GM12878 (cell line): ENCODE measurements around the gene DMKN. TPM values are rescaled to one million over a fixed set of nuclear protein-coding genes. Genes with fewer than 3 reads are reported as not detected.
A peak's percentile ranks its signal among the peaks of the same experiment; 100 is the strongest.

ENCODE experiments used
- BACH1 ChIP-seq: fragments of 450-650 bp; IDR thresholded peaks from 2 replicates; pipeline ENCODE4 v1.6.1; 2017; ENCODE audit warnings: mild to moderate bottlenecking, borderline replicate concordance
- CHD4 ChIP-seq: fragments of 200-600 bp; sonication (generic); IDR thresholded peaks from 2 replicates; pipeline ENCODE4 v1.6.1; 2016; ENCODE audit warnings: mild to moderate bottlenecking
- CTCF ChIP-seq, 3 experiments: IDR thresholded peaks in 2 of 3; conservative IDR thresholded peaks in 1 of 3; 2 replicates each; pipeline ENCODE4 v1.5.1; 2011; ENCODE audit warnings: low read depth in 3 of 3, low read length in 3 of 3, mild to moderate bottlenecking in 3 of 3, control low read depth in 2 of 3, moderate library complexity in 2 of 3, inconsistent platforms in 1 of 3, mixed read lengths in 1 of 3; ENCODE audit not compliant: control insufficient read depth in 2 of 3, insufficient read depth in 1 of 3; ENCODE audit errors: extremely low read depth in 1 of 3
- HCFC1 ChIP-seq: fragments of 150-350 bp; IDR thresholded peaks from 2 replicates; pipeline ENCODE4 v1.6.1; 2014; ENCODE audit warnings: low read length
- HDAC2 ChIP-seq: fragments of 200-600 bp; sonication (generic); IDR thresholded peaks from 2 replicates; pipeline ENCODE4 v1.6.1; 2017
- HSF1 ChIP-seq: fragments of 150-350 bp; IDR thresholded peaks from 2 replicates; pipeline ENCODE4 v1.6.1; 2014; ENCODE audit warnings: mild to moderate bottlenecking, low read depth, low read length
- JUND ChIP-seq: IDR thresholded peaks from 2 replicates; pipeline ENCODE4 v1.6.1; 2012; ENCODE audit warnings: low read depth, mild to moderate bottlenecking, low read length, improper control_type of control experiment, moderate library complexity
- MAX ChIP-seq: IDR thresholded peaks from 2 replicates; pipeline ENCODE4 v1.6.1; 2012; ENCODE audit warnings: low read depth, low read length, improper control_type of control experiment
- MXI1 ChIP-seq: fragments of 150-350 bp; IDR thresholded peaks from 2 replicates; pipeline ENCODE4 v1.6.1; 2011; ENCODE audit warnings: low read depth, mild to moderate bottlenecking, inconsistent platforms, low read length, improper control_type of control experiment
- MYB ChIP-seq: fragments of 150-350 bp; IDR thresholded peaks from 2 replicates; pipeline ENCODE4 v1.6.1; 2014; ENCODE audit warnings: mild to moderate bottlenecking, low read depth, low read length, borderline replicate concordance
- NFIC ChIP-seq: IDR thresholded peaks from 2 replicates; pipeline ENCODE4 v1.6.1; 2012; ENCODE audit warnings: low read depth, mild to moderate bottlenecking, inconsistent platforms, low read length, moderate library complexity
- NR2F1 ChIP-seq: fragments of 450-650 bp; conservative IDR thresholded peaks from 2 replicates; pipeline ENCODE4 v1.6.1; 2017; ENCODE audit warnings: mild to moderate bottlenecking
- NRF1 ChIP-seq: conservative IDR thresholded peaks from 2 replicates; pipeline ENCODE4 v1.6.1; 2011; ENCODE audit warnings: mild to moderate bottlenecking, low read depth, low read length, improper control_type of control experiment
- PAX8 ChIP-seq: fragments of 450-650 bp; IDR thresholded peaks from 2 replicates; pipeline ENCODE4 v1.6.1; 2017; ENCODE audit warnings: mild to moderate bottlenecking, moderate library complexity
- RFX5 ChIP-seq: IDR thresholded peaks from 2 replicates; pipeline ENCODE4 v1.6.1; 2011; ENCODE audit warnings: low read depth, low read length, improper control_type of control experiment
- SMARCA5 ChIP-seq: fragments of 450-650 bp; IDR thresholded peaks from 2 replicates; pipeline ENCODE4 v1.6.1; 2017; ENCODE audit warnings: mild to moderate bottlenecking
- SRF ChIP-seq, 2 experiments: IDR thresholded peaks; 2 replicates each; pipeline ENCODE4 v1.6.1; 2011; ENCODE audit warnings: low read depth in 2 of 2, low read length in 2 of 2, mild to moderate bottlenecking in 1 of 2, moderate library complexity in 1 of 2
- ZBED1 ChIP-seq: IDR thresholded peaks from 2 replicates; pipeline ENCODE4 v1.6.1; 2016; ENCODE audit warnings: borderline replicate concordance
- ZNF24 ChIP-seq: fragments of 450-650 bp; IDR thresholded peaks from 2 replicates; pipeline ENCODE4 v1.6.1; 2017; ENCODE audit warnings: antibody characterized with exemption, mild to moderate bottlenecking
- ZNF274 ChIP-seq: IDR thresholded peaks from one replicate; pipeline ENCODE4 v1.8.0; 2011; ENCODE audit not compliant: insufficient read length, insufficient read depth
- polyA plus RNA-seq, 11 experiments: library from polyadenylated mRNA; depleted of rRNA in 4 of 11; unstranded in 6 of 11; stranded (reverse) in 5 of 11; fragments of >200 nt; fragmentation: Nextera tagmentation in 4 of 11; fragmentation: Illumina TruSeq in 1 of 11; extraction: Ambion mirVana in 4 of 11; extraction: Trizol in 1 of 11; gene quantifications; 1 replicate in 1 of 11; 2 replicates in 10 of 11; pipeline versions ENCODE4 v1.2.1 to v1.2.3, GENCODE V29; 2011 to 2016; ENCODE audit warnings: inconsistent platforms in 2 of 11, missing spikeins in 2 of 11, low read depth in 1 of 11
- total RNA-seq, 4 experiments: library from RNA; depleted of rRNA in 3 of 4; stranded (reverse); fragments of >200 nt in 3 of 4; fragmentation: Illumina TruSeq in 1 of 4; extraction: Trizol in 1 of 4; gene quantifications; 2 replicates each; pipeline versions ENCODE4 v1.2.1 to v1.2.3, GENCODE V29; 2013 to 2021
- TF ChIP-seq, protein P1 (sequence below): IDR thresholded peaks from 2 replicates; pipeline ENCODE4 v1.6.1; 2011; ENCODE audit warnings: borderline replicate concordance, low read depth, mild to moderate bottlenecking, moderate library complexity, mixed read lengths, low read length; ENCODE audit not compliant: insufficient read depth; ENCODE audit errors: extremely low read length
- TF ChIP-seq, protein P2 (sequence below): IDR thresholded peaks from 2 replicates; pipeline ENCODE4 v1.6.1; 2011; ENCODE audit warnings: low read depth, low read length, improper control_type of control experiment, borderline replicate concordance
- TF ChIP-seq, protein P3 (sequence below): fragments of 450-650 bp; IDR thresholded peaks from 2 replicates; pipeline ENCODE4 v1.6.1; 2017; ENCODE audit warnings: mild to moderate bottlenecking, low read depth, inconsistent platforms; ENCODE audit not compliant: poor library complexity, severe bottlenecking

DMKN gene
- total and polyA plus RNA-seq, 10 of the 15 experiments (the other 5 are each of a cell fraction or from before 2014, with no cell fraction given): 36.4 to 114 (median 58.6) TPM

DNA sequence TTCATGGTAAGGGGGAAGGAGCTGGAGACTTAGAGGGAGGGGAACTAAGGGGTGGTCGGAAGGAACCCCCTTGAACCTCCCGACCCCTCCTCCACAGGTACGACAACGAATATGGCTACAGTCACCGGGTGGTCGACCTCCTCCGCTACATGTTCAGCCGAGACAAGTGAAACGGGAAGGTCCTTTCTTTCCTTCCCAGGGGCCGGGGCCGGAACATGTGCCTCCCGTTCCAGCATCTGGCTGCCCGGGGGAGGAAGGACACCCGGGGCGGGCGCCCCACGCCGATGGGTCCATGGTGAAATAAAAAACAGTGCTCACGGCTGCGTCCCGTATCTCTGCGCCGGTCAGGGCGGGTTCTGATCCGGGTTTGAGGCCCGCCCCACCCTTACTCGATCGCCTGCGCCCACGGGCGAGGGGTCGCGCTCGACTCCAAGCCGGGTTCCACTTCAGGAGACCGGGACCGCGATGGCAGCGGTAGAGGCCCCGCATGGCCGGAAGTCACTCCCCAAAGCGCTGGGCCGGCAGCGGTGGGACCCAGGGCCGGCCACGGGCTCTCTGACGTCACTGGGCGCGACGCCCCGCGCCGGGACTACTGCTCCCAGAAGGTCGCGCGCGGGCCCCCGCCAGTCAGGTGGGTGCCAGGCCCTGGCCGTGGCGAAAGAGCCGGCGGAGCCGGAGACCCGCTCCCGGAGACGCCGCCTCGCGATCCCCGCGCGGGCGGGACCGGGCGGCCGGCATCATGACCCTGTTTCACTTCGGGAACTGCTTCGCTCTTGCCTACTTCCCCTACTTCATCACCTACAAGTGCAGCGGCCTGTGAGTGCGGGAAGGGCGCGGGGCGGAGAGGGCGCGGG lies 31.8 kb upstream of the DMKN start, which contains the start of gene TMEM147 (continued):
- TF ChIP-seq, protein P1, sequence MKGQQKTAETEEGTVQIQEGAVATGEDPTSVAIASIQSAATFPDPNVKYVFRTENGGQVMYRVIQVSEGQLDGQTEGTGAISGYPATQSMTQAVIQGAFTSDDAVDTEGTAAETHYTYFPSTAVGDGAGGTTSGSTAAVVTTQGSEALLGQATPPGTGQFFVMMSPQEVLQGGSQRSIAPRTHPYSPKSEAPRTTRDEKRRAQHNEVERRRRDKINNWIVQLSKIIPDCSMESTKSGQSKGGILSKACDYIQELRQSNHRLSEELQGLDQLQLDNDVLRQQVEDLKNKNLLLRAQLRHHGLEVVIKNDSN: peak; percentile 85
- TF ChIP-seq ZBED1: no peak
- TF ChIP-seq ZNF274: no peak
- peak; percentile 56; the same call in 1 of the 2 replicates for TF ChIP-seq RFX5
- TF ChIP-seq, protein P2, sequence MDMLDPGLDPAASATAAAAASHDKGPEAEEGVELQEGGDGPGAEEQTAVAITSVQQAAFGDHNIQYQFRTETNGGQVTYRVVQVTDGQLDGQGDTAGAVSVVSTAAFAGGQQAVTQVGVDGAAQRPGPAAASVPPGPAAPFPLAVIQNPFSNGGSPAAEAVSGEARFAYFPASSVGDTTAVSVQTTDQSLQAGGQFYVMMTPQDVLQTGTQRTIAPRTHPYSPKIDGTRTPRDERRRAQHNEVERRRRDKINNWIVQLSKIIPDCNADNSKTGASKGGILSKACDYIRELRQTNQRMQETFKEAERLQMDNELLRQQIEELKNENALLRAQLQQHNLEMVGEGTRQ: peak; percentile 61
- TF ChIP-seq MXI1: peak; percentile 90
- TF ChIP-seq NR2F1: peak; percentile 30; the same call in 1 of the 2 replicates
- peak; percentile 68 for TF ChIP-seq SMARCA5
- no peak; the same call in 1 of the 2 replicates for TF ChIP-seq HDAC2
- no peak for TF ChIP-seq HSF1
- TF ChIP-seq JUND: peak; percentile 37; the same call in 1 of the 2 replicates
- TF ChIP-seq NRF1: no peak
- no peak for TF ChIP-seq NFIC
- TF ChIP-seq, protein P3, sequence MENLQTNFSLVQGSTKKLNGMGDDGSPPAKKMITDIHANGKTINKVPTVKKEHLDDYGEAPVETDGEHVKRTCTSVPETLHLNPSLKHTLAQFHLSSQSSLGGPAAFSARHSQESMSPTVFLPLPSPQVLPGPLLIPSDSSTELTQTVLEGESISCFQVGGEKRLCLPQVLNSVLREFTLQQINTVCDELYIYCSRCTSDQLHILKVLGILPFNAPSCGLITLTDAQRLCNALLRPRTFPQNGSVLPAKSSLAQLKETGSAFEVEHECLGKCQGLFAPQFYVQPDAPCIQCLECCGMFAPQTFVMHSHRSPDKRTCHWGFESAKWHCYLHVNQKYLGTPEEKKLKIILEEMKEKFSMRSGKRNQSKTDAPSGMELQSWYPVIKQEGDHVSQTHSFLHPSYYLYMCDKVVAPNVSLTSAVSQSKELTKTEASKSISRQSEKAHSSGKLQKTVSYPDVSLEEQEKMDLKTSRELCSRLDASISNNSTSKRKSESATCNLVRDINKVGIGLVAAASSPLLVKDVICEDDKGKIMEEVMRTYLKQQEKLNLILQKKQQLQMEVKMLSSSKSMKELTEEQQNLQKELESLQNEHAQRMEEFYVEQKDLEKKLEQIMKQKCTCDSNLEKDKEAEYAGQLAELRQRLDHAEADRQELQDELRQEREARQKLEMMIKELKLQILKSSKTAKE: no peak
- peak; percentile 94 for TF ChIP-seq HCFC1
- TF ChIP-seq PAX8: no peak
- no peak for TF ChIP-seq CHD4
- TF ChIP-seq BACH1: peak; percentile 47; the same call in 1 of the 2 replicates
- no peak for TF ChIP-seq ZNF24
- peak; percentile 60 for TF ChIP-seq MAX
- no peak for TF ChIP-seq CTCF (IDR thresholded peaks at IDR 0.05 in 2 of 3, conservative IDR thresholded peaks at IDR 0.05 in 1 of 3; ENCODE audit: control insufficient read depth in 2 of 3, extremely low read depth in 1 of 3, insufficient read depth in 1 of 3, low read depth in 3 of 3, low read length in 3 of 3)
- TF ChIP-seq SRF (IDR thresholded peaks at IDR 0.05; ENCODE audit: low read depth in 2 of 2, low read length in 2 of 2): peak; percentile 52 to 89; a peak in 3 of 4 replicates
- TF ChIP-seq MYB: no peak
